Mesodermal cell (in vitro differentiated cells): ENCODE data around the gene SDHAF2.

ENCODE experiments used
- H3K27ac ChIP-seq: 2 replicates; pipeline ENCODE4 v1.7.0; 2013; ENCODE audit warnings: mild to moderate bottlenecking, low read depth, low read length, moderate library complexity; ENCODE audit not compliant: severe bottlenecking
- H3K36me3 ChIP-seq: 2 replicates; pipeline ENCODE4 v1.7.1; 2013; ENCODE audit warnings: mild to moderate bottlenecking, low read length, moderate library complexity; ENCODE audit not compliant: control insufficient read depth, insufficient read depth
- H3K4me1 ChIP-seq: one replicate; pipeline ENCODE4 v1.7.1; 2013; ENCODE audit warnings: mild to moderate bottlenecking, low read length; ENCODE audit not compliant: insufficient read depth, control insufficient read depth, poor library complexity, severe bottlenecking
- H3K4me3 ChIP-seq: 2 replicates; pipeline ENCODE4 v1.7.0; 2013; ENCODE audit warnings: low read length, control low read depth, mild to moderate bottlenecking; ENCODE audit not compliant: insufficient read depth, poor library complexity, severe bottlenecking; ENCODE audit errors: extremely low read depth
- H3K9me3 ChIP-seq: 2 replicates; pipeline ENCODE4 v1.7.1; 2013; ENCODE audit warnings: mild to moderate bottlenecking, low read length, moderate library complexity; ENCODE audit not compliant: control insufficient read depth
- WGBS, 2 experiments: methylation state at CpG; one replicate each; pipeline ENCODE4 v1.1.5; 2013; ENCODE audit warnings: missing lambda C conversion rate in 2 of 2; ENCODE audit not compliant: insufficient coverage in 2 of 2; 5-methylcytosine and 5-hydroxymethylcytosine counted together

The SDHAF2 gene

DNA sequence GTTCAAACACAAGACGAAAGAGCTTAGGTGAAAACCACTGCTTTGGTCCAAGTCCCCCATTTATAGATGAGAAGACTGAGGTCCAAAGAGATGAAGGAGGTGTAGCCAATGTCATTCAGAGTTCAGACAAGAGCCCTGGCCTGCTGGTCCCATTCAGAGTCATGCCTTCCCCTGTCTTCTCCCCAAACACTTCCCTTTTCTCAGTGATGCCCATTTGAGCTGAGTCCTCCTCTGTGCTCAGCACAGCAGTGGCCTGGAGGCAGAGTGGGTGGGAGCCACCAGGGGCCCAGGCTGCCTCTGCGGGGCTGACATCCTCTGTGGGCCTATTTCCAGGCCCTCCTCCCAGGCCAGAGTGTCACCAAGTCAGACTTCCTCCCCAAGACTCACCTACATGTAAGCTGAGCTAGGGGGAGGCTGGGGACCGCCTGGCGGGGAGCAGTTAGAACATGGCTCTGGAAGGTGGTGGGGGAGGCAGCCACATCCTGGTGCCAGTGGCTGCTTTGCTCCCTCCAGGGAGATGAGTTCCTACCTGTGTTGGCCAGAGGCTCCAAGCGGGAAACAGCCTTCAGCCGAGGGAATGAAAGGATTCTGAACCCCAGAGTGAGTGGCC, 56.2 kb downstream of the SDHAF2 start:
- H3K4me1 ChIP-seq = peaks cover 17% of the 10 kb centered on the region
- no peaks in the 10 kb centered on the region for H3K9me3 ChIP-seq
- H3K36me3 ChIP-seq = no peaks in the 10 kb centered on the region
- 93 to 96% methylated on average over 4 to 6 of the region's 6 CpGs for WGBS, 2 experiments
- no peak overlapping the region for H3K4me3 ChIP-seq
- no peak overlapping the region for H3K27ac ChIP-seq

GRCh38 chr11:61486779-61487178, 56.9 kb downstream of the SDHAF2 start:
- Histone ChIP-seq H3K36me3 (no peaks in the 10 kb centered on the region), H3K4me1 (peaks cover 17% of the 10 kb centered on the region), H3K4me3 (no peak overlapping the region), H3K9me3 (no peaks in the 10 kb centered on the region), H3K27ac (no peak overlapping the region)
- 77 to 83% methylated on average over 3 to 5 of the region's 5 CpGs for WGBS, 2 experiments

GRCh38 chr11:61487342-61488025, 57.6 kb downstream of the SDHAF2 start:
- WGBS, 2 experiments = 95 to 100% methylated on average over 2 to 4 of the region's 4 CpGs
- H3K4me3 ChIP-seq = no peak overlapping the region
- no peak overlapping the region for H3K27ac ChIP-seq
- peaks cover 17% of the 10 kb centered on the region for H3K4me1 ChIP-seq
- no peaks in the 10 kb centered on the region for H3K9me3 ChIP-seq
- H3K36me3 ChIP-seq = no peaks in the 10 kb centered on the region

DNA sequence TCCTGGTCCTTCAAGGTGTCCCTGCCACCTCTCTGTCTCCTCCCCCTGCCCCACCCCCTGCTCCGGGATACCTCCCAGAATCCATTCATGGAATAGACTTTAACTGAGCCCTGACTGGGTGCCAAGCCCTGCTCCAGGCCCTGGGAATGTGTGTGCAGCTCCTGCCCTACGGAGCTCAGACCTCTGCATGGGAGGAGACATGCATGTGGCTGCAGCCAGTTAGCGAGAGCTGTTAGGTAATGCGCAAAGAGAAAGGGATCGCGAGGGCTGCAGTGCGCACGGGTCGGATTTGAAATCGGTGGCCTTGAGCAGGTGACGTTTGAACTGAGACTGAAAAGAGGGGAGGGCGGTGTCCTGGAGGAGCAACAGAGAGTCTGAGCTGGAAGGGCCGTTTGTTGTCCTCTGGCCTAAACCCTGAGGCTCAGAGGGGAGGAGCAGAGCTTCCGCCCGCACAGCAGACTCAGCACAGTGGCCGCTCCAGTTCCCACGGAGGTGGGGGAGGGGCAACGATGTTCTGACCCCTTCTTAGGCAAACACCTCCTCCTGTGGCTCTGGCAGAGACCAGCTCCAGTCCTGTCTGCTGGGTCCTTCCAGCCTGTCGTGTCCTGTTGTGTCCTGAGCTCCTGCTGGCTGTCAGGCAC, 58.8 kb downstream of the SDHAF2 start:
- Histone ChIP-seq H3K36me3 (no peaks in the 10 kb centered on the region), H3K4me3 (no peak overlapping the region), H3K27ac (peak overlapping the region; percentile 73), H3K9me3 (no peaks in the 10 kb centered on the region), H3K4me1 (peaks cover 17% of the 10 kb centered on the region)
- WGBS, 2 experiments = 17 to 25% methylated on average over 15 to 16 of the region's 19 CpGs

- whole genome bisulfite sequencing, 2 experiments = 73 to 79% methylated on average over 8 to 9 of the region's 13 CpGs
- Histone ChIP-seq H3K4me3 (no peak overlapping the region), H3K9me3 (no peaks in the 10 kb centered on the region), H3K4me1 (peaks cover 17% of the 10 kb centered on the region), H3K36me3 (no peaks in the 10 kb centered on the region), H3K27ac (no peak overlapping the region)
Observed at GRCh38 chr11:61489833-61490721, 60.2 kb downstream of the SDHAF2 start.

DNA sequence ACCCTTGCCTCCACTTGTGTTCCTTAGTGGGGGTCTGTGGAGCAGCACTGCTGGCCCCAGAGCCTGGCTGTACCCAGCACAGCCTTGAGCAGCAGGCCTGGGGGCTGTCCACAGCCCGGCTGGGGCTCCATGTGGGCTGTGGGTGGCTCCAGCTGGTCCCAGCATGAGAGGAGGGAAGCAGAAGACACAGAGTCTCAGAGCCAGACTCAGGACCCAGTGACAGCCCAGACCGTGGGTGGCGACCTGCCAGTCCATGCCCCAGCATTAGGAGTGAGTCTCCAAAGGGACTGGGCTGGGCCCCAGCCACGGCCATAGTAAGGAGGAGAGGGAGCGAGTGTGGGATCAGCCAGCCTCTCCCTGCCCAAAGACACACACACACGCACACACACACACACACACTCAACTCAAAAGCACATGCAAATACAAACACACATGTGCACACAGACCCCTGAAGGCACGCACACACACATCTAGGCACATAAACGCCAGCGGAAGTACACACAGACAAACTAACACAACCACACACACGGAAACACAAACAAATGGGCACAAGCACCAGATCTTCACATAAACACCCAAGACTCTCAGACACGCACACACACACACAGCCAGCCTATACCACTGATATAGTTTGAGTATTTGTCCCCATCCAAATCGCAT, 61.9 kb downstream of the SDHAF2 start:
- Histone ChIP-seq H3K27ac (no peak overlapping the region), H3K4me1 (peaks cover 17% of the 10 kb centered on the region), H3K4me3 (no peak overlapping the region), H3K9me3 (no peaks in the 10 kb centered on the region), H3K36me3 (no peaks in the 10 kb centered on the region)
- 88 to 91% methylated on average over 4 to 8 of the region's 12 CpGs for WGBS, 2 experiments

- Histone ChIP-seq H3K36me3 (no peaks in the 10 kb centered on the region), H3K27ac (no peak overlapping the region), H3K9me3 (no peaks in the 10 kb centered on the region), H3K4me3 (no peak overlapping the region), H3K4me1 (peaks cover 10% of the 10 kb centered on the region)
- WGBS, 2 experiments = 77 to 79% methylated on average over 7 to 9 of the region's 9 CpGs
Observed at GRCh38 chr11:61494381-61494961, 64.5 kb downstream of the SDHAF2 start.

- no peaks in the 10 kb centered on the region for H3K36me3 ChIP-seq
- H3K27ac ChIP-seq = no peak overlapping the region
- H3K9me3 ChIP-seq = no peaks in the 10 kb centered on the region
- 85 to 88% methylated on average over 16 to 24 of the region's 26 CpGs for WGBS, 2 experiments
- H3K4me1 ChIP-seq = no peaks in the 10 kb centered on the region
- no peak overlapping the region for H3K4me3 ChIP-seq
Observed at GRCh38 chr11:61495801-61496601, 66.1 kb downstream of the SDHAF2 start.
